Measurements from ENCODE around the gene NFAT5. TPM values are rescaled to one million over a fixed set of nuclear protein-coding genes. Genes with fewer than 3 reads are reported as not detected.

NFAT5 gene
- total RNA-seq, 2 experiments from 2014 or later = 6.7 to 29.7 TPM

DNA sequence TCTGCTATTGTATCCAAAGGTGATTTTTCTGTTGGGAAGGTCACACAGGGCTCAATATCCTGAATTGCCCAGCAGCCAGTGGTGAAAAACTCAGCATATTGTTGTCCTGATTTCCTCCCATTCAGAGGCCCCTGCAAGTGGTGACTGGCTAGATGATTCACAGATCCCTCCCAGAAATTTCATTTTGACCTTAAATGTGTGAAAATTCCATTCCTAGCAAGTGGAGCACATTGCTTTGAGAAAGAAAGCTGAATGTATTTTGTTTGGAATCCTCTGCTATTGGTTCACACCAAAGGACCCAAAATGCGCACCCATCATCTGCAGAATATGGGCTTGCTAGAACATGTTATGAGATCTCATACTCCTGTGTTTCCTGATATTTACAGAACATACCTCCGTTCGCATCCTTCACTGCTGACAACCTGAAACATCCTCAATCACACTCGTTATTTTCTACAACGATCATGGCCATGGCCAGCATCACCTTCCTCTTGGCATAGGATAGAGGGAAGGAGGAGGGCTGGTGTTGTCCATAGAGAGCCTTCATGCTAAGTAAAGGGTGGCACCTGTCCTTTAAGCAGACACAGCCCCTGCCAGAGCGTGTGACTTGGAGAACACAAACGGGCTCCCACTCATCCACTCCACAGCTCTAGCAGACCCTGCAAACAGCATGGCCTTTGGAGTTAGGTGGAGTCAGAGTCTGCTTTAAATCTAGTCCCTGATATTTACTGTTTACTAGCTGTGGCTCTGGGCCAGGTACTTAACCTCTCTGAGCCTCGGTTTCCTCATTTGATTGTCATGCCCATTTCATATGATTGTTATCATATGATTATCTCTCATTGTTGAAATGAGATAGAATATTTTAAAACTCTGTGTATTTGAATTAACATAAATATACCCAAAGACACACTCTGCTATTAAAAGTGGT, 30.4 kb upstream of the NFAT5 start:
- no peak overlapping the region for H2AFZ ChIP-seq (ENCODE audit: low read length)
- TF ChIP-seq, protein P1, sequence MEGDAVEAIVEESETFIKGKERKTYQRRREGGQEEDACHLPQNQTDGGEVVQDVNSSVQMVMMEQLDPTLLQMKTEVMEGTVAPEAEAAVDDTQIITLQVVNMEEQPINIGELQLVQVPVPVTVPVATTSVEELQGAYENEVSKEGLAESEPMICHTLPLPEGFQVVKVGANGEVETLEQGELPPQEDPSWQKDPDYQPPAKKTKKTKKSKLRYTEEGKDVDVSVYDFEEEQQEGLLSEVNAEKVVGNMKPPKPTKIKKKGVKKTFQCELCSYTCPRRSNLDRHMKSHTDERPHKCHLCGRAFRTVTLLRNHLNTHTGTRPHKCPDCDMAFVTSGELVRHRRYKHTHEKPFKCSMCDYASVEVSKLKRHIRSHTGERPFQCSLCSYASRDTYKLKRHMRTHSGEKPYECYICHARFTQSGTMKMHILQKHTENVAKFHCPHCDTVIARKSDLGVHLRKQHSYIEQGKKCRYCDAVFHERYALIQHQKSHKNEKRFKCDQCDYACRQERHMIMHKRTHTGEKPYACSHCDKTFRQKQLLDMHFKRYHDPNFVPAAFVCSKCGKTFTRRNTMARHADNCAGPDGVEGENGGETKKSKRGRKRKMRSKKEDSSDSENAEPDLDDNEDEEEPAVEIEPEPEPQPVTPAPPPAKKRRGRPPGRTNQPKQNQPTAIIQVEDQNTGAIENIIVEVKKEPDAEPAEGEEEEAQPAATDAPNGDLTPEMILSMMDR (conservative IDR thresholded peaks at IDR 0.05; ENCODE audit: low read length) = no peak
- no peak for TF ChIP-seq EZH2phosphoT487 (IDR thresholded peaks at IDR 0.05; ENCODE audit: borderline replicate concordance, low read depth, low read length)
- H3K79me2 ChIP-seq (ENCODE audit: insufficient read depth, low read depth, low read length) = no peaks in the 10 kb centered on the region
- H3K4me1 ChIP-seq (ENCODE audit: insufficient read depth, low read length, poor library complexity, severe bottlenecking) = peaks cover 12% of the 10 kb centered on the region
- CTCF ChIA-PET (ENCODE audit: unreplicated experiment) = no interaction called here
- intact Hi-C loops (cut with micrococcal nuclease; ENCODE audit: unreplicated experiment) = no loop called here
- POLR2A ChIA-PET = interaction anchor here (0.6 kb wide), 1 partner anchor 338 kb away, joined by 3 read pairs; no protein-coding TSS in a partner anchor
- H3K4me3 ChIP-seq (ENCODE audit: low read depth, low read length, poor library complexity, severe bottlenecking) = no peak overlapping the region
- H4K20me1 ChIP-seq (ENCODE audit: insufficient read depth, low read length) = no peaks in the 10 kb centered on the region
- DNase-seq (ENCODE audit: low spot score) = no peak
- no TSS peak for BruUV-seq (replicated peaks)
- no peaks in the 10 kb centered on the region for H3K36me3 ChIP-seq (ENCODE audit: insufficient read depth, low read length)
- no peaks in the 10 kb centered on the region for H3K9me2 ChIP-seq (ENCODE audit: insufficient read depth, low read length)
- H3K27ac ChIP-seq (ENCODE audit: low read depth, low read length, poor library complexity, severe bottlenecking) = no peak overlapping the region
- no peaks in the 10 kb centered on the region for H3K9me3 ChIP-seq (ENCODE audit: low read length)
- H3K4me2 ChIP-seq (ENCODE audit: low read length) = no peak overlapping the region

DNA sequence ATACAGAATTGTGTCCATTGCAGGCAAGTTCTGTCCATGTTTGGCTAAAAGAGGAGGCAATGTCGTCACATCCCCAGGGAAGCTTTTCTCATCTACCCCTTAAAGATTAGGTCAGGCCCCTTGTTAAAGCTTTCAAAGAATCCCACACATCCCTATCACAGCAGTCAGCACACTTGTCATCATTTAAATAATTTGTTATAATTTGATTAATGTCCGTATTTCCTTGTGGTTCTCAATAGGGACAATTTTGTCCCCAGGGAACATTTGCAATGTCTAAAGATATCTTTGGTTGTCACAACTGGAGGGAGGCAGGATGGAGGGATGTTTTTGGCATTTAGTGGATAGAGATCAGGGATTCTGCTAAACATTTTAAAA, 28.1 kb upstream of the NFAT5 start:
- Histone ChIP-seq H3K27ac (ENCODE audit: low read depth, low read length, poor library complexity, severe bottlenecking) (no peak overlapping the region), H3K9me3 (ENCODE audit: low read length) (no peaks in the 10 kb centered on the region), H3K36me3 (ENCODE audit: insufficient read depth, low read length) (no peaks in the 10 kb centered on the region), H2AFZ (ENCODE audit: low read length) (0 out of 2 replicates have a peak overlapping the region, but pooled peaks have one; percentile 7), H3K9me2 (ENCODE audit: insufficient read depth, low read length) (no peaks in the 10 kb centered on the region), H3K4me2 (ENCODE audit: low read length) (no peak overlapping the region), H3K79me2 (ENCODE audit: insufficient read depth, low read depth, low read length) (no peaks in the 10 kb centered on the region), H3K4me3 (ENCODE audit: low read depth, low read length, poor library complexity, severe bottlenecking) (no peak overlapping the region), H4K20me1 (ENCODE audit: insufficient read depth, low read length) (no peaks in the 10 kb centered on the region), H3K4me1 (ENCODE audit: insufficient read depth, low read length, poor library complexity, severe bottlenecking) (peaks cover 5% of the 10 kb centered on the region)
- POLR2A ChIA-PET = interaction anchor here (0.6 to 1.5 kb wide), 2 partner anchors 31 to 1049 kb away, joined by 3 to 4 read pairs; no protein-coding TSS in a partner anchor
- intact Hi-C loops (cut with micrococcal nuclease; ENCODE audit: unreplicated experiment) = no loop called here
- BruUV-seq (replicated peaks) = no TSS peak
- CTCF ChIA-PET (ENCODE audit: unreplicated experiment) = no interaction called here
- TF ChIP-seq, protein P1 (conservative IDR thresholded peaks at IDR 0.05; ENCODE audit: low read length) = no peak
- no peak for TF ChIP-seq EZH2phosphoT487 (IDR thresholded peaks at IDR 0.05; ENCODE audit: borderline replicate concordance, low read depth, low read length)
- DNase-seq (ENCODE audit: low spot score) = no peak

DNA sequence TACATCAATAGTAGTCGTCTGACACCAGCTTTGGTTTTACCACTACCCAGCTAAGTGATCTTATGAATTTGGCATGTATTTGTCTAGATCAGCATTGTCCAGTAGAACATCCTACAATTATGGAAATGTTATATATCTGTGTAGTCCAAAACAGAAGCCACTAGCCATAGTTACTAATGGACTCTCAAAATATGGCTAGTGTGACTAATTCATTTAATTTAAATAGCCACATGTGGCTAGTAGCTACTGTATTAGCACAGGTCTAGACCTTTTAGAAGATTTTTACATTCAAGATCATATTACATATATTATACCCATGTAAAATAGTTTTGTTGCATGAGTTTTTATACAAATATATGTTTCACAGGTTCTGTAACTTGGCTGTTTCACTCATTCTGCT, 27.0 kb upstream of the NFAT5 start:
- intact Hi-C loops (cut with micrococcal nuclease; ENCODE audit: unreplicated experiment) = no loop called here
- no peak overlapping the region for H3K27ac ChIP-seq (ENCODE audit: low read depth, low read length, poor library complexity, severe bottlenecking)
- H3K9me3 ChIP-seq (ENCODE audit: low read length) = no peaks in the 10 kb centered on the region
- no TSS peak for BruUV-seq (replicated peaks)
- no peaks in the 10 kb centered on the region for H3K36me3 ChIP-seq (ENCODE audit: insufficient read depth, low read length)
- CTCF ChIA-PET (ENCODE audit: unreplicated experiment) = no interaction called here
- no peak overlapping the region for H2AFZ ChIP-seq (ENCODE audit: low read length)
- no peak overlapping the region for H3K4me2 ChIP-seq (ENCODE audit: low read length)
- no peaks in the 10 kb centered on the region for H3K79me2 ChIP-seq (ENCODE audit: insufficient read depth, low read depth, low read length)
- TF ChIP-seq, protein P1 (conservative IDR thresholded peaks at IDR 0.05; ENCODE audit: low read length) = no peak
- no peak for TF ChIP-seq EZH2phosphoT487 (IDR thresholded peaks at IDR 0.05; ENCODE audit: borderline replicate concordance, low read depth, low read length)
- no peak overlapping the region for H3K4me3 ChIP-seq (ENCODE audit: low read depth, low read length, poor library complexity, severe bottlenecking)
- no peaks in the 10 kb centered on the region for H4K20me1 ChIP-seq (ENCODE audit: insufficient read depth, low read length)
- no peaks in the 10 kb centered on the region for H3K9me2 ChIP-seq (ENCODE audit: insufficient read depth, low read length)
- H3K4me1 ChIP-seq (ENCODE audit: insufficient read depth, low read length, poor library complexity, severe bottlenecking) = peaks cover 5% of the 10 kb centered on the region
- POLR2A ChIA-PET = no interaction called here
- DNase-seq (ENCODE audit: low spot score) = no peak
